HCT116 (cell line): ENCODE results near the gene MRPS27. TPM values are rescaled to one million over a fixed set of nuclear protein-coding genes. Genes with fewer than 3 reads are reported as not detected.

Experiments used
- ATAC-seq: fragments of 200-7000 bp; cut with Tn5 transposase; 2 replicates; pipeline ENCODE4 v1.9.1; 2020; ENCODE audit warnings: mild to moderate bottlenecking, moderate library complexity
- BruUV-seq: library from RNA; stranded (reverse); fragments of 400-500 nt; replicated peaks from 2 replicates; lab custom pipeline; 2021; lab: Mats Ljungman, UMichigan
- CTCF ChIA-PET: fragments of 300-600 bp; sonication (Branson Sonifier 250); formaldehyde crosslinking; loops from one replicate; lab custom pipeline; 2021; ENCODE audit warnings: antibody characterized with exemption; lab: Charles Lee
- POLR2A ChIA-PET: fragments of 300-600, 350-600 bp; sonication (Branson Sonifier 250); formaldehyde crosslinking; loops from one replicate; lab custom pipeline; 2021; ENCODE audit warnings: antibody characterized with exemption; lab: Charles Lee
- RAD21 ChIA-PET, 2 experiments: fragments of 300-600 bp; sonication (Branson Sonifier 250); formaldehyde crosslinking; loops; one replicate each; lab custom pipeline; 2023; ENCODE audit warnings: low total read pairs in 2 of 2; ENCODE audit not compliant: uncharacterized antibody in 2 of 2, unreplicated experiment in 2 of 2, low non-redundant PET in 1 of 2; lab: Charles Lee
- DNase-seq: peaks from one replicate; pipeline ENCODE4 v3.0.0-alpha.2; 2010; ENCODE audit warnings: low read depth, low spot score
- H2AFZ ChIP-seq: fragments of 200-600 bp; shearing (Covaris generic), sonication (generic); 2 replicates; pipeline ENCODE4 v1.6.1; 2017; ENCODE audit warnings: low read depth, mixed run types, mixed read lengths, antibody characterized with exemption, low read length; ENCODE audit not compliant: poor library complexity, severe bottlenecking
- H3K27ac ChIP-seq: 2 replicates; pipeline ENCODE4 v1.5.1; 2012; ENCODE audit warnings: low read depth, low read length
- H3K27me3 ChIP-seq: fragments of 200-600 bp; sonication (generic); 2 replicates; pipeline ENCODE4 v1.6.1; 2016; ENCODE audit warnings: mixed run types, low read length, mixed read lengths; ENCODE audit not compliant: insufficient read depth
- H3K36me3 ChIP-seq, 2 experiments: fragments of 200-500 bp in 1 of 2; fragments of 200-600 bp in 1 of 2; sonication (Bioruptor generic) in 1 of 2; sonication (generic) in 1 of 2; 2 replicates each; pipeline versions ENCODE4 v1.5.1 to v1.6.1; 2014 to 2016; ENCODE audit warnings: low read length in 2 of 2, inconsistent platforms in 1 of 2, mixed read lengths in 1 of 2, mixed run types in 1 of 2; ENCODE audit not compliant: insufficient read depth in 2 of 2, control insufficient read depth in 1 of 2
- H3K4me1 ChIP-seq, 2 experiments: fragments of 200-600 bp in 1 of 2; sonication (generic) in 1 of 2; 2 replicates each; pipeline versions ENCODE4 v1.5.1 to v1.6.1; 2012 to 2017; ENCODE audit warnings: low read length in 2 of 2, inconsistent platforms in 1 of 2, mild to moderate bottlenecking in 1 of 2, mixed read lengths in 1 of 2, mixed run types in 1 of 2, moderate library complexity in 1 of 2; ENCODE audit not compliant: insufficient read depth in 2 of 2, control insufficient read depth in 1 of 2
- H3K4me2 ChIP-seq: fragments of 200-600 bp; sonication (generic); 2 replicates; pipeline ENCODE4 v1.6.1; 2017; ENCODE audit warnings: mixed run types, low read length, mixed read lengths
- H3K4me3 ChIP-seq, 2 experiments: fragments of 200-600 bp in 1 of 2; sonication (generic) in 1 of 2; replicated peaks in 1 of 2; 2 replicates each; pipeline ENCODE4 v1.5.1; 2011 to 2016; ENCODE audit warnings: low read length in 2 of 2, control low read depth in 1 of 2, low read depth in 1 of 2, mild to moderate bottlenecking in 1 of 2, mixed read lengths in 1 of 2, mixed run types in 1 of 2
- H3K79me2 ChIP-seq: fragments of 200-600 bp; sonication (generic); 2 replicates; pipeline ENCODE4 v1.6.1; 2017; ENCODE audit warnings: mild to moderate bottlenecking, mixed run types, low read length, moderate library complexity, mixed read lengths; ENCODE audit not compliant: insufficient read depth
- H3K9ac ChIP-seq: fragments of 200-600 bp; sonication (generic); 2 replicates; pipeline ENCODE4 v1.6.1; 2016; ENCODE audit warnings: low read length, mixed read lengths
- H3K9me2 ChIP-seq: fragments of 200-600 bp; sonication (generic), shearing (Covaris generic); 2 replicates; pipeline ENCODE4 v1.6.1; 2017; ENCODE audit warnings: mixed run types, mild to moderate bottlenecking, moderate library complexity; ENCODE audit not compliant: insufficient read depth
- H3K9me3 ChIP-seq, 2 experiments: fragments of 200-500 bp in 1 of 2; fragments of 200-600 bp in 1 of 2; sonication (Bioruptor generic) in 1 of 2; sonication (generic) in 1 of 2; 2 replicates each; pipeline ENCODE4 v1.6.1; 2014 to 2017; ENCODE audit warnings: low read length in 2 of 2, mixed read lengths in 2 of 2, inconsistent platforms in 1 of 2, low read depth in 1 of 2, mild to moderate bottlenecking in 1 of 2, mixed run types in 1 of 2, moderate library complexity in 1 of 2; ENCODE audit not compliant: control insufficient read depth in 1 of 2, insufficient read depth in 1 of 2
- H4K20me1 ChIP-seq: fragments of 200-600 bp; sonication (generic), shearing (Covaris generic); 2 replicates; pipeline ENCODE4 v1.6.1; 2017; ENCODE audit warnings: mixed run types, mild to moderate bottlenecking, moderate library complexity; ENCODE audit not compliant: insufficient read depth
- ATF3 ChIP-seq: IDR thresholded peaks from 2 replicates; pipeline ENCODE4 v1.6.1; 2012
- CBX3 ChIP-seq: IDR thresholded peaks from 2 replicates; pipeline ENCODE4 v1.6.1; 2012; ENCODE audit warnings: low read depth
- CEBPB ChIP-seq: IDR thresholded peaks from 2 replicates; pipeline ENCODE4 v1.6.1; 2012; ENCODE audit warnings: low read depth
- CTCF ChIP-seq, 3 experiments: fragments of 200-600 bp in 1 of 3; sonication (generic) in 1 of 3; IDR thresholded peaks in 2 of 3; conservative IDR thresholded peaks in 1 of 3; 2 replicates each; pipeline ENCODE4 v1.5.1; 2012 to 2017; ENCODE audit warnings: low read depth in 2 of 3, low read length in 2 of 3, antibody characterized with exemption in 1 of 3, borderline replicate concordance in 1 of 3, control low read depth in 1 of 3, mild to moderate bottlenecking in 1 of 3, mixed read lengths in 1 of 3, mixed run types in 1 of 3, moderate library complexity in 1 of 3; ENCODE audit not compliant: insufficient read depth in 1 of 3
- EGR1 ChIP-seq: IDR thresholded peaks from 2 replicates; pipeline ENCODE4 v1.6.1; 2012; ENCODE audit warnings: low read depth
- ELF1 ChIP-seq: IDR thresholded peaks from 2 replicates; pipeline ENCODE4 v1.6.1; 2012; ENCODE audit warnings: low read depth, borderline replicate concordance
- EZH2 ChIP-seq: fragments of 200-600 bp; sonication (generic); IDR thresholded peaks from 2 replicates; pipeline ENCODE4 v1.6.1; 2017; ENCODE audit warnings: antibody characterized with exemption, mixed run types
- EZH2phosphoT487 ChIP-seq: fragments of 200-600 bp; IDR thresholded peaks from 2 replicates; pipeline ENCODE4 v1.6.1; 2018; ENCODE audit warnings: antibody characterized with exemption, borderline replicate concordance
- FOSL1 ChIP-seq: IDR thresholded peaks from 2 replicates; pipeline ENCODE4 v1.6.1; 2012; ENCODE audit warnings: low read depth
- JUND ChIP-seq: IDR thresholded peaks from 2 replicates; pipeline ENCODE4 v1.6.1; 2012
- MAX ChIP-seq: IDR thresholded peaks from 2 replicates; pipeline ENCODE4 v1.6.1; 2012
- POLR2A ChIP-seq: IDR thresholded peaks from 2 replicates; pipeline ENCODE4 v1.7.0; 2011; ENCODE audit warnings: borderline replicate concordance; ENCODE audit not compliant: insufficient read depth, insufficient read length; ENCODE audit errors: extremely low read depth
- POLR2AphosphoS5 ChIP-seq: IDR thresholded peaks from 2 replicates; pipeline ENCODE4 v1.6.1; 2011; ENCODE audit warnings: mild to moderate bottlenecking, low read depth, low read length, moderate library complexity
- RAD21 ChIP-seq: IDR thresholded peaks from 2 replicates; pipeline ENCODE4 v1.6.1; 2012; ENCODE audit warnings: low read depth, mild to moderate bottlenecking
- SIN3A ChIP-seq: IDR thresholded peaks from 2 replicates; pipeline ENCODE4 v1.6.1; 2012; ENCODE audit warnings: low read depth
- SP1 ChIP-seq: IDR thresholded peaks from 2 replicates; pipeline ENCODE4 v1.6.1; 2012; ENCODE audit warnings: low read depth
- SRF ChIP-seq: IDR thresholded peaks from 2 replicates; pipeline ENCODE4 v1.6.1; 2012; ENCODE audit warnings: low read depth
- TCF7L2 ChIP-seq: IDR thresholded peaks from 2 replicates; pipeline ENCODE4 v1.7.0; 2011; ENCODE audit warnings: borderline replicate concordance, inconsistent platforms; ENCODE audit not compliant: insufficient read depth, insufficient read length; ENCODE audit errors: extremely low read depth
- YY1 ChIP-seq: IDR thresholded peaks from 2 replicates; pipeline ENCODE4 v1.6.1; 2011; ENCODE audit warnings: low read length, low read depth, moderate library complexity, mild to moderate bottlenecking; ENCODE audit not compliant: insufficient replicate concordance; ENCODE audit errors: extremely low read depth
- ZFX ChIP-seq: fragments of 450-650 bp; IDR thresholded peaks from 2 replicates; pipeline ENCODE4 v1.6.1; 2017
- ZNF274 ChIP-seq: fragments of 200-500 bp; sonication (Bioruptor generic); IDR thresholded peaks from 2 replicates; pipeline ENCODE4 v1.6.1; 2014; ENCODE audit warnings: mild to moderate bottlenecking, low read depth, low read length, inconsistent platforms
- intact Hi-C: fragments of 100-400 bp; cut with micrococcal nuclease; formaldehyde crosslinking; loops from 2 replicates; pipeline ENCODE4 v1.10.0; 2022
- total RNA-seq: library from RNA; stranded (reverse); gene quantifications from one replicate; pipeline ENCODE4 v1.2.1, GENCODE V29; 2021; ENCODE audit not compliant: unreplicated experiment
- TF ChIP-seq, protein P1 (sequence below): IDR thresholded peaks from 2 replicates; pipeline ENCODE4 v1.6.1; 2012; ENCODE audit warnings: low read depth

MRPS27 gene
- total RNA-seq, 1 experiment from 2014 or later: 113 TPM

DNA sequence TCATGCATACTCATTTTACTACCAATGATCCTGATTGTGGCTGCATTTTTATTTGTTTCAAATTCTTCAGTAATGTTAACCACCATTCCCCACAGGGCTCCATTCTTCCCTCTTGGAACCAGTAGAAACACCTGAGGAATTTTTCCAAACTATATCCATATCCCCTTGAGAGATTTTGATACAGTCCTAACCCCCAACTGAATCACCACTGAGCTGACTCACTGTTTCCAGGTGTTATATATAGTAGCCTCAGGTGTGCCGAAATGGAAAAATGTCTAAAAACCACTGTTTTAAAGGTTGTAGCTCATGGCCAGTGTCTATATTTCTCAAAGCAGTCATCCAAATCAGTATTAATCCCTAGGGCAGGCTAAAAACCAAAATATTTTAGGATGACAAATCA lies 85.2 kb downstream of the MRPS27 start:
- ATAC-seq: peak; percentile 72
- POLR2A ChIA-PET: interaction anchor here (1.8 kb wide), 1 partner anchor 13 kb away, joined by 5 read pairs; no protein-coding TSS in a partner anchor
- H3K27ac ChIP-seq: peak overlapping the region; percentile 72; the same call in 1 of the 2 replicates
- no peaks in the 10 kb centered on the region for H3K9me2 ChIP-seq
- RAD21 ChIA-PET: interaction anchor here (0.8 to 1.2 kb wide), 2 partner anchors 10 to 14 kb away, joined by 3 to 5 read pairs; no protein-coding TSS in a partner anchor
- H3K36me3 ChIP-seq: peaks cover 0 to 22% of the 10 kb centered on the region in 2 experiments; a peak in 2 of 4 replicates
- H3K4me3 ChIP-seq: peak overlapping the region in 1 of 2 experiments; percentile 5; a peak in 1 of 4 replicates
- H3K4me2 ChIP-seq: peak overlapping the region; percentile 57
- no TSS peak for BruUV-seq
- no peaks in the 10 kb centered on the region for H3K27me3 ChIP-seq
- no peaks in the 10 kb centered on the region for H3K9me3 ChIP-seq
- H3K4me1 ChIP-seq: peaks cover 38 to 40% of the 10 kb centered on the region in 2 experiments
- no peaks in the 10 kb centered on the region for H4K20me1 ChIP-seq
- H3K9ac ChIP-seq: peak overlapping the region; percentile 1
- H2AFZ ChIP-seq: no peak overlapping the region
- intact Hi-C loops: no loop called here
- peaks cover 22% of the 10 kb centered on the region; the same call in 1 of the 2 replicates for H3K79me2 ChIP-seq
- CTCF ChIA-PET: interaction anchor here (2.1 kb wide), 1 partner anchor 10 kb away, joined by 6 read pairs; no protein-coding TSS in a partner anchor
- peak; percentile 33 for DNase-seq
- TF ChIP-seq EGR1 (no peak), SRF (0 out of 2 replicates have a peak, but pooled peaks have one; percentile 19), FOSL1 (peak; percentile 90), POLR2A (no peak), CBX3 (peak; percentile 38; the same call in 1 of the 2 replicates), POLR2AphosphoS5 (peak; percentile 32; the same call in 1 of the 2 replicates), ZNF274 (no peak), RAD21 (peak; percentile 7; the same call in 1 of the 2 replicates), SP1 (peak; percentile 61), CEBPB (peak; percentile 52; the same call in 1 of the 2 replicates), TCF7L2 (no peak), EZH2phosphoT487 (no peak), JUND (peak; percentile 84), CTCF (IDR thresholded peaks at IDR 0.05 in 2 of 3, conservative IDR thresholded peaks at IDR 0.05 in 1 of 3; ENCODE audit: borderline replicate concordance in 1 of 3, insufficient read depth in 1 of 3, low read depth in 2 of 3, low read length in 2 of 3) (no peak), YY1 (no peak), ATF3 (0 out of 2 replicates have a peak, but pooled peaks have one; percentile 41), MAX (0 out of 2 replicates have a peak, but pooled peaks have one; percentile 23), ELF1 (no peak), SIN3A (no peak), ZFX (no peak), EZH2 (no peak)
- TF ChIP-seq, protein P1, sequence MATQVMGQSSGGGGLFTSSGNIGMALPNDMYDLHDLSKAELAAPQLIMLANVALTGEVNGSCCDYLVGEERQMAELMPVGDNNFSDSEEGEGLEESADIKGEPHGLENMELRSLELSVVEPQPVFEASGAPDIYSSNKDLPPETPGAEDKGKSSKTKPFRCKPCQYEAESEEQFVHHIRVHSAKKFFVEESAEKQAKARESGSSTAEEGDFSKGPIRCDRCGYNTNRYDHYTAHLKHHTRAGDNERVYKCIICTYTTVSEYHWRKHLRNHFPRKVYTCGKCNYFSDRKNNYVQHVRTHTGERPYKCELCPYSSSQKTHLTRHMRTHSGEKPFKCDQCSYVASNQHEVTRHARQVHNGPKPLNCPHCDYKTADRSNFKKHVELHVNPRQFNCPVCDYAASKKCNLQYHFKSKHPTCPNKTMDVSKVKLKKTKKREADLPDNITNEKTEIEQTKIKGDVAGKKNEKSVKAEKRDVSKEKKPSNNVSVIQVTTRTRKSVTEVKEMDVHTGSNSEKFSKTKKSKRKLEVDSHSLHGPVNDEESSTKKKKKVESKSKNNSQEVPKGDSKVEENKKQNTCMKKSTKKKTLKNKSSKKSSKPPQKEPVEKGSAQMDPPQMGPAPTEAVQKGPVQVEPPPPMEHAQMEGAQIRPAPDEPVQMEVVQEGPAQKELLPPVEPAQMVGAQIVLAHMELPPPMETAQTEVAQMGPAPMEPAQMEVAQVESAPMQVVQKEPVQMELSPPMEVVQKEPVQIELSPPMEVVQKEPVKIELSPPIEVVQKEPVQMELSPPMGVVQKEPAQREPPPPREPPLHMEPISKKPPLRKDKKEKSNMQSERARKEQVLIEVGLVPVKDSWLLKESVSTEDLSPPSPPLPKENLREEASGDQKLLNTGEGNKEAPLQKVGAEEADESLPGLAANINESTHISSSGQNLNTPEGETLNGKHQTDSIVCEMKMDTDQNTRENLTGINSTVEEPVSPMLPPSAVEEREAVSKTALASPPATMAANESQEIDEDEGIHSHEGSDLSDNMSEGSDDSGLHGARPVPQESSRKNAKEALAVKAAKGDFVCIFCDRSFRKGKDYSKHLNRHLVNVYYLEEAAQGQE: no peak
